AG04450 (cell line): ENCODE results near the gene LSM10. TPM values are rescaled to one million over a fixed set of nuclear protein-coding genes. Genes with fewer than 3 reads are reported as not detected.

Experiments
- CTCF ChIA-PET: fragments of 300-600, 350-600 bp; formaldehyde crosslinking; extraction: SDS; loops from one replicate; lab custom pipeline; 2022; ENCODE audit warnings: antibody characterized with exemption, inconsistent platforms; lab: Charles Lee
- POLR2A ChIA-PET: fragments of 350-600 bp; formaldehyde crosslinking; extraction: SDS; loops from one replicate; lab custom pipeline; 2021; ENCODE audit warnings: antibody characterized with exemption, inconsistent platforms; lab: Yijun Ruan, JAX
- DNase-seq: peaks from one replicate; pipeline ENCODE4 v3.0.0-alpha.2; 2011; ENCODE audit warnings: low read depth, low spot score
- H3K27ac ChIP-seq: one replicate; pipeline ENCODE4 v1.5.1; 2012; ENCODE audit warnings: low read depth, low read length, control low read depth
- H3K27me3 ChIP-seq: one replicate; pipeline ENCODE4 v1.6.0; 2012; ENCODE audit warnings: low read length; ENCODE audit not compliant: control insufficient read depth, insufficient read depth
- H3K4me3 ChIP-seq: 2 replicates; pipeline ENCODE4 v1.5.1; 2011; ENCODE audit warnings: mild to moderate bottlenecking, low read depth, low read length, control low read depth
- H3K9me3 ChIP-seq: 2 replicates; pipeline ENCODE4 v1.5.1; 2012; ENCODE audit warnings: low read length; ENCODE audit not compliant: control insufficient read depth, insufficient read depth
- polyA plus RNA-seq: library from polyadenylated mRNA; depleted of rRNA; stranded (reverse); fragments of >200 nt; gene quantifications from 2 replicates; pipeline ENCODE4 v1.2.3, GENCODE V29; 2011
- TF ChIP-seq, protein P1 (sequence below): IDR thresholded peaks from 2 replicates; pipeline ENCODE4 v1.5.1; 2011; ENCODE audit warnings: low read depth, low read length, control low read depth, inconsistent platforms

LSM10 gene
- polyA plus RNA-seq, 1 experiment: 50.8 TPM

GRCh38 chr1:36442337-36442736, 44.6 kb upstream of the LSM10 start:
- Histone ChIP-seq H3K27ac (no peak overlapping the region), H3K4me3 (no peak overlapping the region), H3K9me3 (no peaks in the 10 kb centered on the region), H3K27me3 (no peaks in the 10 kb centered on the region)
- CTCF ChIA-PET: interaction anchor here (1.1 to 1.6 kb wide), 2 partner anchors 8 to 22 kb away, joined by 3 to 4 read pairs; partner anchors contain the start of gene OSCP1
- POLR2A ChIA-PET: no interaction called here
- TF ChIP-seq, protein P1, sequence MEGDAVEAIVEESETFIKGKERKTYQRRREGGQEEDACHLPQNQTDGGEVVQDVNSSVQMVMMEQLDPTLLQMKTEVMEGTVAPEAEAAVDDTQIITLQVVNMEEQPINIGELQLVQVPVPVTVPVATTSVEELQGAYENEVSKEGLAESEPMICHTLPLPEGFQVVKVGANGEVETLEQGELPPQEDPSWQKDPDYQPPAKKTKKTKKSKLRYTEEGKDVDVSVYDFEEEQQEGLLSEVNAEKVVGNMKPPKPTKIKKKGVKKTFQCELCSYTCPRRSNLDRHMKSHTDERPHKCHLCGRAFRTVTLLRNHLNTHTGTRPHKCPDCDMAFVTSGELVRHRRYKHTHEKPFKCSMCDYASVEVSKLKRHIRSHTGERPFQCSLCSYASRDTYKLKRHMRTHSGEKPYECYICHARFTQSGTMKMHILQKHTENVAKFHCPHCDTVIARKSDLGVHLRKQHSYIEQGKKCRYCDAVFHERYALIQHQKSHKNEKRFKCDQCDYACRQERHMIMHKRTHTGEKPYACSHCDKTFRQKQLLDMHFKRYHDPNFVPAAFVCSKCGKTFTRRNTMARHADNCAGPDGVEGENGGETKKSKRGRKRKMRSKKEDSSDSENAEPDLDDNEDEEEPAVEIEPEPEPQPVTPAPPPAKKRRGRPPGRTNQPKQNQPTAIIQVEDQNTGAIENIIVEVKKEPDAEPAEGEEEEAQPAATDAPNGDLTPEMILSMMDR: no peak
- no peak for DNase-seq

GRCh38 chr1:36440646-36441045, 42.9 kb upstream of the LSM10 start:
- DNase-seq: no peak
- ChIA-PET POLR2A (no interaction called here), CTCF (no interaction called here)
- TF ChIP-seq, protein P1: no peak
- Histone ChIP-seq H3K27ac (no peak overlapping the region), H3K27me3 (no peaks in the 10 kb centered on the region), H3K4me3 (no peak overlapping the region), H3K9me3 (no peaks in the 10 kb centered on the region)

DNA sequence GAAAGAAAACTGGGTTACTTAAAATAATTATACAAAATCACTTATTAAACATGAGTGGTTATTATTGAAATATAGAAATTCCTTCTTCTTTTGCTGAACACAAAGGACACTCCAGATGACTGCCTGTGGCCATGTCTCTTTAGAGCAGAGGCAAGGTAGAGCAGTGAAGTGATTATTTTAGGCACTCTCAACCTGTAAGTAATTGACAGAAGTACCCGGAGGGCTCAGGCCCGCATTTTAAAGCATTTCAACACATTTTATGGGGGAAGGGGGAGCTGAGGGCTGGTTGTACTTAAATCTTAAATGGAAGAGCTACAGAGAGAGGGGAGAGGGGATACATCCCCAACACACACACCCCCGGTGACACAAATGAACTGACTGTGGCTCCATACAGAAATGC, 42.3 kb upstream of the LSM10 start:
- Histone ChIP-seq H3K27me3 (no peaks in the 10 kb centered on the region), H3K27ac (no peak overlapping the region), H3K4me3 (no peak overlapping the region), H3K9me3 (no peaks in the 10 kb centered on the region)
- ChIA-PET CTCF (no interaction called here), POLR2A (no interaction called here)
- TF ChIP-seq, protein P1: no peak
- DNase-seq: no peak

DNA sequence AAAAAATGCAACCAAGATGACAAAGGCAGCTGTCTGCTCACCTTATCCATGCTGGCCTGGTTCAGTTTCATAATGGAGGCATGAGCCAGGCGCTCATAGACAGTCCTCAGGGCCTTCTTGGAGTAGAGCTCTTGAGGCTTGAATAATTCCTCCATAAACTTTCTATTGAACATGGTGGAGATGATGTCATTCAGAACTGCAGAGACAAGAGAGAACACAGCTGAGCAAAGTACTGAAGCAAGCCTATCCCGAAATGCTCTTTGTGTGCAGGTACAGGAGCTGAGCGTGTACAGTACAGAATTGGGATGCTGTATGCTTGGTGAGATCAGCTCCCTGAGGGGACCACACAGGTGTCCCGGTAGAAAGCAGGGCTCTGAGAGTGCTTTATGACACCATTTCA, 41.0 kb upstream of the LSM10 start:
- CTCF ChIA-PET: interaction anchor here (0.6 to 0.7 kb wide), 2 partner anchors 19 to 1049 kb away, joined by 4 to 5 read pairs; no protein-coding TSS in a partner anchor

DNA sequence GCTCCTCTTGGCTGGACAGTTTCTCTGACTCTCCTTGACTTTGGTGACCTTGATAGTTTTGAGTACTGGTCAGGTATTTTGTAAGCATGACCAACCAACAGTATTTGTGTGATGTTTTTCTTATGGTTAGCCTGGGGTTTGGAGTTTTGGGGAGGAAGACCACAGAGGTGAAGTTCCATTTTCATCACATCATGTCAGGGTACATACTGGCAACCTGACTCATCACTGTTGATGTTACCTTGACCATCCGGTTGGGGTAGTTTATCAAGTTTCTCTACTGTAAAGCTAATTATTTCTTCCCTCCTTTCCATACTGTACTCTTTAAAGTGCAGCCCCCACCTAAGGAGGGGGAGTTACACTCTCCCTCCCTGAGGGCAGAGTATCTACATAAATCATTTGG, 39.1 kb upstream of the LSM10 start:
- no peak overlapping the region for H3K27ac ChIP-seq
- no peaks in the 10 kb centered on the region for H3K27me3 ChIP-seq
- ChIA-PET POLR2A (no interaction called here), CTCF (no interaction called here)
- no peak for DNase-seq
- H3K4me3 ChIP-seq: no peak overlapping the region
- no peaks in the 10 kb centered on the region for H3K9me3 ChIP-seq
- TF ChIP-seq, protein P1: no peak

More for the DNA sequence above, 41.0 kb upstream of the LSM10 start:
- H3K9me3 ChIP-seq: no peaks in the 10 kb centered on the region
- POLR2A ChIA-PET: no interaction called here
- no peaks in the 10 kb centered on the region for H3K27me3 ChIP-seq
- no peak overlapping the region for H3K4me3 ChIP-seq
- H3K27ac ChIP-seq: no peak overlapping the region
- DNase-seq: no peak
- TF ChIP-seq, protein P1: no peak
